Right ventricle myocardium superior (tissue), 1 donor: ENCODE results near the gene FAM227A. TPM values are rescaled to one million over a fixed set of nuclear protein-coding genes. Genes with fewer than 3 reads are reported as not detected.
A peak's percentile ranks its signal among the peaks of the same experiment; 100 is the strongest.

Experiments
- ATAC-seq: fragments of 200-7000 bp; cut with Tn5 transposase; one replicate; pipeline ENCODE4 v1.9.1; 2020; ENCODE audit warnings: mild to moderate bottlenecking; ENCODE audit not compliant: poor library complexity
- DNase-seq: peaks from one replicate; pipeline ENCODE4 v3.0.0-alpha.2; 2020
- intact Hi-C: fragments of 100-400 bp; cut with DNase I; formaldehyde crosslinking; loops from one replicate; pipeline ENCODE4 v1.11.2; 2022
- long read RNA-seq: library from polyadenylated mRNA; unstranded; transcript quantifications from one replicate; pipeline ENCODE4 v2.0.0, GENCODE V29; 2021
- total RNA-seq: library from RNA; stranded (reverse); fragmentation: NEBNext Ultra II Directional; extraction: Animal tissue kit (Norgen Biotek cat#: 25700); gene quantifications from one replicate; pipeline ENCODE4 v1.2.1, GENCODE V29; 2021
- donor health status: DM: no; HTN: yes; CAD: no; lungs with severe emphysema.

The FAM227A gene
- total RNA-seq = 0.43 TPM
- long read RNA-seq = 0 reads

GRCh38 chr22:38656256-38657044 is at the start of gene FAM227A, which contains the start of gene CBY1:
TSS of gene FAM227A (minus strand) at chr22:38656392. CDS start at chr22:38650168, 6,224 bp downstream.
TSS of gene CBY1 (plus strand) at chr22:38656638. CDS start at chr22:38668055, 11,417 bp downstream.
- ATAC-seq (peak; percentile 98), DNase-seq (peak; percentile 94)
- intact Hi-C loops = no loop called here

GRCh38 chr22:38705235-38706100 is 49.3 kb upstream of the FAM227A start, which contains the start of gene GTPBP1:
TSS of gene GTPBP1 (plus strand) at chr22:38705944. CDS start at chr22:38705956, 12 bp downstream.
- intact Hi-C loops = no loop called here
- DNase-seq = peak; percentile 98

GRCh38 chr22:38704654-38705234 is 48.6 kb upstream of the FAM227A start:
- ATAC-seq = no peak

More at GRCh38 chr22:38705235-38706100, 49.3 kb upstream of the FAM227A start, which contains the start of gene GTPBP1:
- ATAC-seq = peak; percentile 87

GRCh38 chr22:38700789-38701628 is 44.8 kb upstream of the FAM227A start, which contains the start of gene JOSD1:
TSS of gene JOSD1 (minus strand) at chr22:38700943. CDS start at chr22:38699987, 956 bp downstream.
- ATAC-seq (peak; percentile 67), DNase-seq (peak; percentile 98)
- intact Hi-C loops = no loop called here

More at GRCh38 chr22:38704654-38705234, 48.6 kb upstream of the FAM227A start:
- intact Hi-C loops = no loop called here
- DNase-seq = no peak

- intact Hi-C loops = no loop called here
- ATAC-seq (peak; percentile 42), DNase-seq (peak; percentile 86)
Observed at GRCh38 chr22:38700270-38700788, 44.1 kb upstream of the FAM227A start.

GRCh38 chr22:38699784-38700183 is 43.6 kb upstream of the FAM227A start:
- DNase-seq (no peak), ATAC-seq (no peak)
- intact Hi-C loops = no loop called here

- ATAC-seq = no peak
- intact Hi-C loops = no loop called here
- no peak for DNase-seq
Observed at GRCh38 chr22:38699143-38699542, 43.0 kb upstream of the FAM227A start.

GRCh38 chr22:38698407-38699094 is 42.4 kb upstream of the FAM227A start:
- intact Hi-C loops = no loop called here
- DNase-seq (no peak), ATAC-seq (no peak)

GRCh38 chr22:38697425-38698089 is 41.4 kb upstream of the FAM227A start:
- ATAC-seq (peak; percentile 18), DNase-seq (peak; percentile 51)
- intact Hi-C loops = no loop called here

- ATAC-seq (no peak), DNase-seq (no peak)
- intact Hi-C loops = no loop called here
Observed at GRCh38 chr22:38696606-38697424, 40.6 kb upstream of the FAM227A start.

- no peak for DNase-seq
- intact Hi-C loops = no loop called here
- no peak for ATAC-seq
Observed at GRCh38 chr22:38694940-38695339, 38.7 kb upstream of the FAM227A start.

GRCh38 chr22:38694049-38694448 is 37.9 kb upstream of the FAM227A start:
- intact Hi-C loops = no loop called here
- DNase-seq = no peak
- ATAC-seq = no peak

- no peak for DNase-seq
- intact Hi-C loops = no loop called here
- no peak for ATAC-seq
Observed at GRCh38 chr22:38689651-38690050, 33.5 kb upstream of the FAM227A start.

GRCh38 chr22:38685761-38686160 is 29.6 kb upstream of the FAM227A start:
- ATAC-seq = no peak
- intact Hi-C loops = no loop called here
- DNase-seq = no peak

GRCh38 chr22:38684895-38685294 is 28.7 kb upstream of the FAM227A start:
- DNase-seq = no peak
- ATAC-seq = no peak
- intact Hi-C loops = no loop called here
